Measurements from ENCODE around the gene ARFRP1.

The ARFRP1 gene

DNA sequence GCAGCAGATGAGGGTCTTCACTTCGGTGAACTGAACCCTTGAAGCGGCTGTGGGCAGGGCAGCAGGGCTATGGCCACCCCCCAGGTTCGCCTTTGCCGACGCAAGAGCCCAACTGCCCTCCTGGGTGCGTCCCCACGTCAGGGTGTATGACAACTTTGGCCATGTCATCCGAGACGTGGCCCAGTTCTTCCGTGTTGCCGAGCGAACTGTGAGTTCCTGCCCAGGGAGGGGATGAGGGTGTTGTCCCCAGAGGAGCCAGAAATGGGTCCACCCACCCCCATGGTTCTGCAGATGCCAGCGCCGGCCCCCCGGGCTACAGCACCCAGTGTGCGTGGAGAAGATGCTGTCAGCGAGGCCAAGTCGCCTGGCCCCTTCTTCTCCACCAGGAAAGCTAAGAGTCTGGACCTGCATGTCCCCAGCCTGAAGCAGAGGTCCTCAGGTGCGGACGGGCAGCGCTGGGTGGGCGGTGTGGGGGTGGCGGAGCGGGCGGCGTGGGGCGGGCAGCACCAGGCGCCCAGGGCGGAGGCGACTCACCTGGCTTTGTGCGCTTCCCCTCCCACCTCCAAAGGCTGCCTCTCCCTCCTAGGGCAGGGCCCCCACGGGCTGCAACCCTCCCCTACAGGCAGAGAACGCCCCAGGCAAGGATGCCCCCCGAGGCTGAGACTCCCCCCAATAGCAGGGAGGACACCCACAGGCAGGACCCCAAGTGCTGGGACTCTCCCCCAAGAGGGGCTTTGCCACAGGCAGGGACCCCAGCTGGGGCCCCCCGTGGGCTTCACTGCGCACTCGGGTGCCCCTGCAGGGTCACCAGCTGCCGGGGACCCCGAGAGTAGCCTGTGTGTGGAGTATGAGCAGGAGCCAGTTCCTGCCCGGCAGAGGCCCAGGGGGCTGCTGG lies 17.5 kb downstream of the ARFRP1 start:
- no peak for DNase-seq

- no peak for DNase-seq
Observed at GRCh38 chr20:63689046-63690002, 18.5 kb downstream of the ARFRP1 start.

GRCh38 chr20:63688228-63689045 lies 19.3 kb downstream of the ARFRP1 start:
- DNase-seq = no peak

DNA sequence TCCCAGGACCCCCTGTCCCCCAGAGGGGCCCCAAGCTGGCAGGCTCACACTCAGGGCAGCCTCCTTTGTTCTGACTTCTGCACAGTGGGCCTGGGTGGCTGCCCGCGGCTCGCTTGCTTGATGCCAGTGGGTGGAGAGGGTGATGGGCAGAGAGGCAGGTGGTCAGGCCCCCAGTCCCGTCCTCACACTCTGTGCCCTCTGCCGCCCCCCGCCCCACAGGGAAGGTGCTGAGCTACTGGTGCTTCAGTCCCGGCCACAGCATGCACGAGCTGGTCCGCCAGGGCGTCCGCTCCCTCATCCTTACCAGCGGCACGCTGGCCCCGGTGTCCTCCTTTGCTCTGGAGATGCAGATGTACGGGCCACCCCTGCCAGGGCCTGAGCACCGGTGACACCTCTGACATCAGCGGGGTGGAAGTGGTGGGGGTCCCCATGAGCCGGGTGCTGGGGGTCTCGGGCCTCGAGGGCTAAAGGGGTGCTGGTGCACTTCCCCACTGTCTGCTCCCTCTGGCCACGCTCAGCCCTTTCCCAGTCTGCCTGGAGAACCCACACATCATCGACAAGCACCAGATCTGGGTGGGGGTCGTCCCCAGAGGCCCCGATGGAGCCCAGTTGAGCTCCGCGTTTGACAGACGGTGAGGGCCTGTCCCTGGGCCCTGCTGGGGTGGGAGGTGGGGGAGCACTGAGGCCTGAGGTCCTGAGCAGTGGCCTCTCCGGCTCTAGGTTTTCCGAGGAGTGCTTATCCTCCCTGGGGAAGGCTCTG lies 20.2 kb downstream of the ARFRP1 start:
- no peak for DNase-seq

GRCh38 chr20:63686492-63687321 lies 21.1 kb downstream of the ARFRP1 start:
- no peak for DNase-seq

DNA sequence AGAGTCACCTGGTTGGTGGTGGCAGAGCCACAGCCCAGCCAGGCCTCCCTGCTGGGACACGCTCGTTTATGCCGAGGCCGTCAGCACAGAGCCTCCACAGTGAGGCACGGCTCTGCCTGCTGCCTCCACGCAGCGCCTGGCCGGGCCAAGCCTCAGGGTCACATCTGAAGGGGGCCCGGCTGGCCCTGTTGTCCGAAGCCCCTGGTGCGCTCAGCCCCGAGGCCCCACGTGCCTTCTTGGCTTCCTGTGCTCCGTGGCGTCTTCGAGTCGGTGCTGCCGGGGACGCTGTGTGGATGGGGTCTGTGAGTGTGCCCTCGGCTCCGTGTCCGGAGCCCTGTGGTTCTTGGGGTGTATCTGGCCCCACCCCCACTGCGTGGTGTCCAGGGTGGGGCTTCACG lies 21.7 kb downstream of the ARFRP1 start:
- no peak for DNase-seq

DNA sequence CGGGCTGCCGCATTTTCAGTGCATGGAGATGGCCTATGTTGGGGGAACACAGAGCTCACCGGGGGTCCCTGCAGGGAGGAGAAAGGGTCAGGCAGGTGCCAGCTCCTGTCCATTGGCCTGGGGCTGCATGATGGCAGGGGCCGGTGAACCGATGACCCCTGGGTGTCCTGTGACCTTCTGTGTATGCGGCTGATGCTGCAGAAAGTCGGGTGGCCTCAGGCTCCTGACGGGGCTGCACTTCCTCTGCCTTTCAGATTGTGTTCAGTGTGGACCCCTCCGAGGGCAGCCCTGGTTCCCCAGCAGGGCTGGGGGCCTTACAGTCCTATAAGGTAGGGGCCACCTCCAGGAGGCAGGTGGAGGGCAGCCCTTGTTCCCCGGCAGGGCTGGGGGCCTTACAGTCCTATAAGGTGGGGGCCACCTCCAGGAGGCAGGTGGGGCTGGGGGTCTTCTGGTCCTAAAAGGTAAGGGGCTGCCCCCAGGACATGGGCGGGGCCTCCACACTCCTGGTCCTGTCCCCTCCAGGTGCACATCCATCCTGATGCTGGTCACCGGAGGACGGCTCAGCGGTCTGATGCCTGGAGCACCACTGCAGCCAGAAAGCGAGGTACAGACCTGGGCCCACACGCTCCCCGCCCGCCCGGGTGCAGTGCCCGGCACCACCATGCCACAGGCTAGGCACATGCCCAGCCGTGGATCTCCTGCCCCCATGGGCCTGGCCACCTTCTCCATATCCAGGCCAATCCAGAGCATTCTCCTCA lies 22.3 kb downstream of the ARFRP1 start:
- DNase-seq = no peak

DNA sequence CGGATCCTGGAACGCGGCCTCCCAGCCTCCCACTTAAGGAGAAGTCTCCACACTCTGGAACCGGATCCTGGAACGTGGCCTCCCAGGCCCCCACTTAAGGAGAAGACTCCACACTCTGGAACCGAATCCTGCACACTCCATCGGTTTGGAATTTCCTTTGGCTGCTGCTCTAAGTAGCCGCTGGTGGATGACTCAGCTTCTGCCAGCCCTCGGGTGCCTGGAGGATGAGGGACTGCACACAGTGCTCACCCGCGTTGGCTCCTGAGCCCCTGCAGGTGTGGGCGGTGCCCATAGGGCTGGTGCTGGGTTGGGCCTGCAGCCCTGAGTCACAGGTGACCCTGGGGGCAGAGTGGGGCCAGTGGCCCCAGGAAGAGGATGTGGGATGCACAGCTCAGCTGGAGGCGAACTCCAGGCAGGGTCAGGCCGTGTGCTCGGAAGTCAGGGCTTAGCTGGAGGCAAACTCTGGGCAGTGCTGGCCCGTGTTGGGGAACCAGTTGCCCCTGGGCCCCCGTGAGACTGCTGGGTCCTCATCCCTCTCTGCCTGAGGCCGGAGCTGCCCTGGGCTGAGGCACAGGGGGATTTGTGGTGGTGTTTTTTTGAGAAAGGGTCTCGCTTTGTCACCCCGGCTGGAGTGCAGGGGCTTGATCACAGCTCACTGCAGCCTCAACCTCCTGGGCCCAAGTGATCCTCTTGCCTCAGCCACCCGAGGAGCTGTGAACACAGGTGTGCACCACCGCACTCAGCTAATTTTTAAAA lies 25.2 kb downstream of the ARFRP1 start:
- DNase-seq = no peak

DNA sequence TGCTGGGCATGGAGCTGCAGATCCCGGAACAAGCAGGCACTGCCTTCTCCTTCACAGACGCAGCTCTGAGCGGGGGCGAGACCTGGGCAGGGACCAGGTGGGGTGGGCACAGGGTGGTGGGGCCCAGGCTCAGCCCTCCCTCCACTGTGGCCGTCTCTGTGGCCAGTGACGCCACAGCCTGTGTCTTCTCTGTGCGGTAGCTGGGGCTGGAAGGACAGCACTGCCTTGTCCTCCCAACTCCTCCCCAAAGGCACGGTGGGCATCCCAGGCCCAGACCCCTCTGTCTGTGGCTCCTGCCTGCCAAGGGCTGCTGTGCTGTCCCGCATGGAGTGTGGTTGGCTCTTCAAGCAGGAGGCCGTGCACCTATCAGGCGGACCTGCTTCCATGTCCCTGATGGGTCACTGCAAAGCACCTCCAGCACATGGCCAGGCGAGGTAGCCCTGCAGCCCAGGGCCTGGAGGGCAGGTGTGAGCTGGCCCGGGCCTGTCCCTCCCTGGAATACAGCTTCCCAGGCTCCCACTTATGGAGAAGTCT lies 26.1 kb downstream of the ARFRP1 start:
- no peak for DNase-seq

DNA sequence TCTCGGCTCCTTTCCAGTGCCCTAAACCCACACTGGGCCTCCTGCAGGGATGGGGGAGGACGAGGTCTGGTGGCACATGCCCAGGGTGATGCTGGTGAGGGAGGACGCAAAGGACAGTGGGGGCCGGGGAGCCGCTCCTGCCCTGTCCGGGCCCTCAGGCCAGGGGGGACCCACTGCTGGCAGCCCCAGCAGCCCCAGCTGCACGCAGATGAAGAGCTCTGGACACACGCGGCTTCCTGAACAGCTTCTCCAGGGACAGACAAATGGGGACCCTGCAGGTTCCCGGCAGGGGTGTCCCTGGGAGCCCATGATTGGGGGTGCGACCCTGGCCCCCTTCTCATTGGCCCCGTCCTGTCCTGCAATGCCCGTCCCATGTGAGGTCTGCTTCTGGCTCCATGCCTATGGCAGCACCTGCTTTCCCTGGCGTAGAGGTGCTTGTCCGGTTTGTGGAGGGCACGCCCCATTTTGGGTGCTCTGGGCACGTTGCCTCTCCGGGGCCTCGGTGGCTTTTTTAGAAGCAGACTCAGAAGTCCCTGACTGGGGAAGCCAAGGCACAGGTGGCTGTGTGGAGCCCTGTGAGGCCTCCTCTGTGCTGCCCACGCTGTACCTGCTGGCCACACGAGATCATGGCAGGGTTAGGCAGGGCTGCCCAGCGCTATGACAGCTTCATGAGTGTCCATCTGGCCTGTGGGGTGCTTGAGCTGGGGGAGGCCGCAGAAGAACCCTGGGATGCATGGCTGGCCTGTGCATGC lies 26.7 kb downstream of the ARFRP1 start:
- no peak for DNase-seq

GRCh38 chr20:63680427-63680826 lies 27.3 kb downstream of the ARFRP1 start:
- no peak for DNase-seq

- DNase-seq = no peak
Observed at GRCh38 chr20:63679799-63680305, 27.9 kb downstream of the ARFRP1 start.

- DNase-seq = no peak
Observed at GRCh38 chr20:63678667-63679465, 28.9 kb downstream of the ARFRP1 start.

DNA sequence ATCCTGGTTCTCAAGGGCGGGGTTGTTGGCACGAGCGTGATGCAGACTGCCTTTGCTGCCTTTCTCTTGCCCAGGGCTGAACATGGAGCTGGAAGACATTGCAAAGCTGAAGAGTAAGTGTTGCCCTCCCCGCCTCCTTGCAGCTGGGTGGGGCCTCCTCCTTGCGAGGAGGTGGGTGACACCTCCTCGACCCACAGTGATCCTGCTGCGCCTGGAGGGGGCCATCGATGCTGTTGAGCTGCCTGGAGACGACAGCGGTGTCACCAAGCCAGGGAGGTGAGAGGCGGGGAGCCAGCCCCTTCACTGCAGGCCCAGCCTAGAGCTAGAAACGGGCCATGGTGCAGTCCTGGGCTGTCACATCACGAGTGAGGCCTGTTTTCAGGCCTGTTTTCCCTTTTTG lies 29.7 kb downstream of the ARFRP1 start:
- no peak for DNase-seq

- no peak for DNase-seq
Observed at GRCh38 chr20:63675681-63676368, 32.0 kb downstream of the ARFRP1 start.

DNA sequence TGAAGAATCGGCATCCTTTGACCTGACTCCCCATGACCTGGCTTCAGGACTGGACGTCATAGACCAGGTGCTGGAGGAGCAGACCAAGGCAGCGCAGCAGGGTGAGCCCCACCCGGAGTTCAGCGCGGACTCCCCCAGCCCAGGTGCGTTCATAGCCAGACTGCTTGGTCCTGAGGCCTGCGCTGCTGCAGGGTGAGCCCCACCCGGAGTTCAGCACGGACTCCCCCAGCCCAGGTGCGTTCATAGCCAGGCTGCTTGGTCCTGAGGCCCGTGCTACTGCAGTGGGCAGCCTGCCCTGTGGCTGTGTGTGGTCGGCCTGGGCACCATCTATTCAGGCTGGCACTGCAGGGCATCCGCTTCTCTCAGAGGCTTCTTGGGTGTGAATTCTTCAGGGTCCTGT lies 33.8 kb downstream of the ARFRP1 start:
- no peak for DNase-seq

DNA sequence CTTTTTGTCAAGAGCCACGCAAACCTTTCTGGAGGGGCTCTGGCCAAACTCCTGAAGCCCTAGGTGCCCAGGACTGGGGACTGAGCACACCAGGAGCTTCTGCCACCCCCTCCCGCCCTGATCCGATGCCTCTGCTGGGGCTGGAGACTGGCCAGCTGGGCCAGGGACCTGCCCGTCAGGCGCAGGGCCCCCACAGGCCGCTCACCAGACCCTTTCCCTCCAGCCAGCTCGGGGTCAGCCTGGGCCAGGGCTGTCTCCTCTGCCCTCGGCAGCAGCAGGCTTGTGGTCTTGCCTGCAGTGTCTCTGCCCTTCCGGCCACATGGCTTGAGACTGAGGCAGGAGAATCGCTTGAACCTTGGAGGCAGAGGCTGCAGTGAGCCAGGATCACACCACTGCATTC lies 35.1 kb downstream of the ARFRP1 start:
- no peak for DNase-seq
